ENCODE results near the gene SAFB2.

GRCh38 chr19:5541456-5541855, 81.1 kb downstream of the SAFB2 start:
- TF ChIP-seq CTCF (IDR thresholded peaks at IDR 0.05 in 2 of 3, conservative IDR thresholded peaks at IDR 0.05 in 1 of 3; ENCODE audit: insufficient read depth in 2 of 3, low read depth in 1 of 3, low read length in 3 of 3) (no peak), MAZ (CRISPR knock-in tag; conservative IDR thresholded peaks at IDR 0.05 in 1 of 2, IDR thresholded peaks at IDR 0.05 in 1 of 2) (no peak), MITF (IDR thresholded peaks at IDR 0.05) (no peak), ATF2 (CRISPR knock-in tag; IDR thresholded peaks at IDR 0.05) (no peak), MAX (CRISPR knock-in tag; IDR thresholded peaks at IDR 0.05) (no peak), EZH2 (IDR thresholded peaks at IDR 0.05; ENCODE audit: borderline replicate concordance, low read depth, low read length) (no peak), STAT5A (IDR thresholded peaks at IDR 0.05; ENCODE audit: borderline replicate concordance, low read length) (no peak), HLTF (IDR thresholded peaks at IDR 0.05) (no peak), HINFP (tag; conservative IDR thresholded peaks at IDR 0.05; ENCODE audit: low read depth) (no peak)

All from K562 (cell line).